NCI-H82 treated with DMSO at 0.1 percent for 48 hours (cell line): ENCODE measurements around the gene CCDC185.
"Not testable (repeated sequence)": the region's sequence is repeated elsewhere in the genome, so short reads cannot be mapped to it uniquely, and the experiment has no call there.

Source experiments
- DNase-seq: peaks from one replicate; lab custom pipeline; 2025; ENCODE audit not compliant: unreplicated experiment; lab: John Stamatoyannopoulos, UW

Gene CCDC185

DNA sequence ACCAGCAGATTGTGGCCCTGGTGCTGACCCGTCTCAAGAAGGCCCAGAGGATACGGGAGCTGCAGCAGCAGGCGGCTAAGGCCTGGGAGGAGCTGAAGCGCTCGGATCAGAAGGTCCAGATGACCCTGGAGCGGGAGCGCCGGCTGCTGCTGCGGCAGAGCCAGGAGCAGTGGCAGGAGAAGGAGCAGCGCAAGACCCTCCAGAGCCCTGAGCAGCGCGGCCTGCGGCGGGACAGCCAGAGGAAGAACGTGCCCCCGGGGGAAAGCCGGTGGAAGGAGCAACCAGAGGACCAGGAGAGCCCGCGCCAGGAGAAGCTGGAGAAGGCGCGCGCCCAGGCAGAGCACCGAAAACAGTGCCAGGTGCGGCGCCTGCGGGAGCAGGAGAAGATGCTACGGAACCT, 1.0 kb downstream of the CCDC185 start:
- DNase-seq, result no peak

GRCh38 chr1:223394706-223395105, 1.5 kb downstream of the CCDC185 start:
- no peak for DNase-seq

GRCh38 chr1:223399393-223399792, 6.2 kb downstream of the CCDC185 start:
- not testable (repeated sequence) for DNase-seq

DNA sequence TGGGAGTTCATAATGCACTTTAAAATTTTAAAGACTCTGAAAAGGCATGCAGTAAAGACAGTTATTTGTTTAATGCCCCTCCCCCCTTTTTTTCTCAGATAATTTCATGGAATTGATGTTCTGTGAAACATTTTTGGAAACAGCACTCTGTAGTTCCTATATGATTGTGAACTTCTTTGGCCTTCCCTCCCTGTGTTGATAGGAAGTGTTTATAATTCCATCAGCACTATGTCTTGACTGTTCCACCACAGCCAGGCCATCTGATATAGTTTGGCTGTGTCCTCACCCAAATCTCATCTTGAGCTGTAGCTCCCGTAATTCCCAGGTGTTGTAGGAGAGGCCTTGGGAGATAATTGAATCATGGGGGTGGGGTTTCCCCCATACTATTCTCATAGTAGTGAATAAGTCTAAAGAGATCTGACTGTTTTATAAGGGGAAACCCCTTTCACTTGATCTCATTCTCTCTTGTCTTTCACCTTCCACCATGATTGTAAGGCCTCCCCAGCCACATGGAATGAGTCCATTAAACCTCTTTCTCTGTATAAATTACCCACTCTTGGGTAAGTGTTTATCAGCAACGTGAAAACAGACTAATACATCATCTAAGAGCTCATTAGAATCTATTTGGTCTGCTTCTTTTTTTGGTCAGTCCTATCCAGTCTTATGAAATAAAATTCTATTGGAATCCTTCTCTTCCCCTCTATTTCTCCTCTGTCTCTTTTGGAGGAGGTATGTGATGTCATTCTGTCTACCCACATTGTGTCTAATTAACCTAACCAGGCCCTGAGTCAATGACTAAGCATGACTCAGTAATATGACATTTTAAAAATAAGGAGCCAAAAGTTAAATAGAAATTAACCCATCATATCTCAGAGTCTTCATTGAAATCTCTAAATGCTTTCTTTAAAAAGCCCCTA, 8.9 kb downstream of the CCDC185 start:
- no peak for DNase-seq

GRCh38 chr1:223402790-223403142, 9.6 kb downstream of the CCDC185 start:
- no peak for DNase-seq

- peak; percentile 16 for DNase-seq
These were observed 10.1 kb downstream of the CCDC185 start for GRCh38 chr1:223403184-223403815.

DNA sequence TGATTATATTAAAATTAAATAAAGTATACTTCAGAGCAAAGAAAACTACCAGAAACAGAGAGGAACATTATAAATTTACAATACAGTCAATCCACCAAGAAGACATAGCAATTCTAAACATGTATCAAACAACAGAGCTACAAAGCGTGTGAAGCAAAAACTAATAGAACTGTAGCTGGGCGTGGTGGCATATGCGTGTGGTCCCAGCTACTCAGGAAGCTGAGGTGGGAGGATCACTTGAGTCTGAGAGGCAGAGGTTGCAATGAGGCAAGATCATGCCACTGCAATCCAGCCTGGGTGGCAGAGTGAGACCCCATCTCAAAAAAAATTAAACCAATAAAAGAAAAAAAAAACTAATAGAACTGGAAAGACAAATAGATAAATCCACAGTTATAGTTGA, 12.3 kb downstream of the CCDC185 start:
- DNase-seq, result no peak

- DNase-seq, result no peak
These were observed 16.8 kb downstream of the CCDC185 start for GRCh38 chr1:223410036-223410435.

DNA sequence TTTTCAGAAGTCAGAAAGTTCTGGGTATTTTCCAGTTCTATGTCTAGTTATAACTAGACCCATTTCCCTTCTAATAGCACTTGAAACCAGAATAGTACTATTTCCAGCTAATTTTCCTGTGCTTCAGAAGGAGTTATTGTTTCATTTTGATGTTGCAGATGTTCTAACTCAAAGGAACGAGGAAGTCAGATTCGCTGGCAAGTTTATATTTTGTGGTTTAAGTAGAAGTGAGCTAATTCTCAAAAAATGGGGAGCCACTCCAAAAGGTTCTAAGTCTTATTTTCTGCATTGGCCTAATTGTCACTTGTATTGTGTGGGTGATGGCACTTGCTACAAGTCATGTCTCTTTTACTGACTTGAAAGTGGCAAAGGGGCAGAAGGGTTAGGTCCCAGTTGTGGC, 18.1 kb downstream of the CCDC185 start:
- no peak for DNase-seq

- DNase-seq, result no peak
These were observed 18.5 kb downstream of the CCDC185 start for GRCh38 chr1:223411710-223412109.

- DNase-seq, result no peak
These were observed 20.0 kb downstream of the CCDC185 start for GRCh38 chr1:223413216-223413615.

DNA sequence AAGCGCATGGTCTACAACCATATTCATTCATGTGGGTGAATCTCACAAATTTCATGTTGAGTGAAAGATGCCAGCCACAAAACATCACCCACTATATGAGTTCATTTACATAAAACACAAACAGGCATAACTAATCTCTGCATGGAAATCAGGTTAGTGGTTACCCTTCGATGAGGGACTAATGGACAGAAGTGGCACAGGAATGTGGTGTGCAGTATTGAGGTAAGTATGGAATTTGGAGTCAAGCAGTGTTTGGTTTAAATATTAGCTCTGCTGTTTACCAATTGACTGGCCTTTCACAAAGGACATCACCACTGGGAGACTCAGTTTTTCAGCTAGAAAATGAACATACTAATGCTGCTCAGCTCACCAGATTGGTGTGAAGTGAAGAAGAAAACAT, 24.2 kb downstream of the CCDC185 start:
- no peak for DNase-seq

DNA sequence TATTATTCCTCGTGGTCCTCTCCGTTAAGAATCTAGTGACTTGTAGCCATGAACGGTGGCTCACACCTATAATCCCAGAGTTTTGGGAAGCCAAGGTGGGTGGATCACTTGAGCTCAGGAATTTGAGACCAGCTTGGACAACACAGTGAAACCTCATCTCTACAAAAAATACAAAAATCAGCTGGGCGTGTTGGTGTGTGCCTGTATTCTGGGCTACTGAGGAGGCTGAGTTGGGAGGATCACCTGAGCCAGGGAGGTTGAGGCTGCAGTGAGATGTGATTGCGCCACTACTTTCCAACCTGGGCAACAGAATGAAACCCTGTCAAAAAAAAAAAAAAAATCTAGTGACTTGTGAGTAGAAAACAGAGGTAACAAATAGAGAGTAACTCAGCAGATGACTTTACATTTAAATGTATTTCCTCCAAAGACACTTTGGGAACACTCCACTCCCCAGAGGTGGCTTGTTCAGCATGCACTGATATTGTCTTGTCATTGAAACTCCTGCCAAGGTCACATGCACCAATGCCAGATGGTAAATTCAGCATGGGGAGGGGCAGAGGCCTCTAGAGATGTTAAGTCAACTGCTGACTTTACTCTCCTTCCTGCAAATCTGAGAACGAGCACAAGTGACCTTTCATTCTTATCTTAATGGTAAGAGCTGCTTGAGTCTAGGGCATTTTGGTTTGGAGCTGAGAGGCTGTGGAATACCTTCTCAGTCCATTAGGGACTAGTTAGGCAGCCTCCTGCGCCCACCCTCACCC, 24.9 kb downstream of the CCDC185 start:
- no peak for DNase-seq

GRCh38 chr1:223419115-223419514, 25.9 kb downstream of the CCDC185 start:
- DNase-seq, result no peak

- no peak for DNase-seq
These were observed 26.3 kb downstream of the CCDC185 start for GRCh38 chr1:223419561-223419960.

- no peak for DNase-seq
These were observed 27.8 kb downstream of the CCDC185 start for GRCh38 chr1:223421025-223421424.

- no peak for DNase-seq
These were observed 28.5 kb downstream of the CCDC185 start for GRCh38 chr1:223421676-223422075.

DNA sequence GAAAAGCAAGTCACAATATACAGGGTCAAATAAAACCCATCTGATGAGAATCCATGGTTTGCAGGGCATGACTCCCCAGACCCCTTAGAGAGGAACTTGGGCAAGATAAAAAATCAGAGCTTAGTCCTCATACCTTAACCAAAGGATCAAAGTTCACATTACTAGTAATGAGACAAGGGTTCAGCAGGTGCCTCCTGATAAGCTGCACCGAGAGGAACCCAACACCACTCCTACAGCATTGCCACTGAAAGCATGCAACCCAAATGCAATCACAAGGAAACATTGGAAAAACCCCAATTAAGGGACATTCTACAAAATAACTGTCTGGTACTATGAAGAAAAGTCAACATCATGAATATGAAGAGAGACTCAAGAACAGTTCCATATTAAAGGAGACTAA, 29.7 kb downstream of the CCDC185 start:
- DNase-seq, result no peak

- DNase-seq, result no peak
These were observed 30.5 kb downstream of the CCDC185 start for GRCh38 chr1:223423641-223424233.

DNA sequence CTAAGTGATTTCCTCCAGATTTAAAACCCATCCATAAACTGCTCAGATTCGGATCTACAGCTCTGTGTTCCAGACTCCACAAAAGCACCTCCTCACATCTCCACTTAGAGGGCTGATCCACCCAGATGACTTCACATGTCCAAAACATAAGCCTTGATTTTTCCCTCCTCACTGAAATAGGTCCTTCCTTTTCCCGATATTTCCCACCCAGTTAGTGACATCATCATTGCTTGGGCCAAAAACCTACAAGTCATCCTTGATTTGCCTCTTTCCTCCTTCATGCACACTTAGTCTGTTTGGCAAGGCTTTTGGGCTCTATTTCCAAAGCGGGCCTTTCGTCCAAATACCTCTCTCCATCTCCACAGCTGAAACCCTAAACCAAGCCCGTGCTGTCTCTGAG, 32.3 kb downstream of the CCDC185 start:
- DNase-seq, result no peak

GRCh38 chr1:223426936-223427335, 33.7 kb downstream of the CCDC185 start:
- no peak for DNase-seq
